CD14-positive monocyte (primary cell): ENCODE results near the gene NXPH1. TPM values are rescaled to one million over a fixed set of nuclear protein-coding genes. Genes with fewer than 3 reads are reported as not detected.

Experiments used
- DNase-seq, 3 donors: peaks; one replicate each; pipeline ENCODE4 v3.0.0-alpha.2; 2011 to 2022
- H2AFZ ChIP-seq: 2 replicates; pipeline ENCODE4 v1.6.0; 2012; ENCODE audit warnings: mild to moderate bottlenecking, low read depth, low read length, inconsistent platforms; ENCODE audit not compliant: insufficient read depth, poor library complexity, severe bottlenecking
- H3K27ac ChIP-seq, 2 donors: 1 replicate in 1 of 2; 2 replicates in 1 of 2; pipeline ENCODE4 v1.5.1; 2012 to 2013; ENCODE audit warnings: low read length in 2 of 2, control low read depth in 1 of 2, inconsistent platforms in 1 of 2, low read depth in 1 of 2, mild to moderate bottlenecking in 1 of 2
- H3K27me3 ChIP-seq, 2 donors: one replicate each; pipeline versions ENCODE4 v1.6.0 to v1.6.1; 2011 to 2013; ENCODE audit warnings: low read length in 2 of 2; ENCODE audit not compliant: control insufficient read depth in 2 of 2, insufficient read depth in 2 of 2
- H3K36me3 ChIP-seq, 2 donors: replicated peaks in 1 of 2; 1 replicate in 1 of 2; 2 replicates in 1 of 2; pipeline versions ENCODE4 v1.5.1 to v1.6.1; 2012 to 2013; ENCODE audit warnings: low read length in 2 of 2, control low read depth in 1 of 2, inconsistent platforms in 1 of 2, mild to moderate bottlenecking in 1 of 2; ENCODE audit not compliant: insufficient read depth in 2 of 2, control insufficient read depth in 1 of 2
- H3K4me1 ChIP-seq, 2 donors: 1 replicate in 1 of 2; 2 replicates in 1 of 2; pipeline versions ENCODE4 v1.5.1 to v1.6.1; 2012 to 2013; ENCODE audit warnings: low read length in 2 of 2, control low read depth in 1 of 2, inconsistent platforms in 1 of 2, mild to moderate bottlenecking in 1 of 2, moderate library complexity in 1 of 2; ENCODE audit not compliant: insufficient read depth in 2 of 2, control insufficient read depth in 1 of 2
- H3K4me2 ChIP-seq: replicated peaks from 2 replicates; pipeline ENCODE3; 2012; ENCODE audit warnings: low read length, moderate library complexity, mild to moderate bottlenecking; ENCODE audit not compliant: poor library complexity, severe bottlenecking; ENCODE audit errors: extremely low read depth
- H3K4me3 ChIP-seq, 3 experiments: fragments of 200-600 bp in 1 of 3; sonication (generic) in 1 of 3; replicated peaks in 1 of 3; 1 replicate in 2 of 3; 2 replicates in 1 of 3; pipeline ENCODE4 v1.5.1; 2011 to 2013; ENCODE audit warnings: low read length in 3 of 3, mild to moderate bottlenecking in 3 of 3, control low read depth in 2 of 3, low read depth in 2 of 3, inconsistent platforms in 1 of 3, moderate library complexity in 1 of 3
- H3K79me2 ChIP-seq: 2 replicates; pipeline ENCODE4 v1.6.0; 2012; ENCODE audit warnings: mild to moderate bottlenecking, control low read depth, inconsistent platforms, low read length, moderate library complexity; ENCODE audit not compliant: insufficient read depth
- H3K9ac ChIP-seq: 2 replicates; pipeline ENCODE4 v1.6.0; 2017; ENCODE audit warnings: low read length, mild to moderate bottlenecking; ENCODE audit not compliant: insufficient read depth, poor library complexity, severe bottlenecking
- H3K9me3 ChIP-seq, 2 donors: replicated peaks in 1 of 2; 1 replicate in 1 of 2; 2 replicates in 1 of 2; pipeline versions ENCODE4 v1.5.1 to v1.6.1; 2012 to 2013; ENCODE audit warnings: low read length in 2 of 2, control low read depth in 1 of 2; ENCODE audit not compliant: control insufficient read depth in 1 of 2, insufficient read depth in 1 of 2
- H4K20me1 ChIP-seq: 2 replicates; pipeline ENCODE4 v1.6.0; 2012; ENCODE audit warnings: mild to moderate bottlenecking, low read length, control low read depth, moderate library complexity; ENCODE audit not compliant: insufficient read depth
- H3K27ac Mint-ChIP-seq, 7 donors: one replicate each; pipeline ENCODE4 v1.8.0; 2020; ENCODE audit warnings: mild to moderate bottlenecking in 7 of 7, mixed read lengths in 7 of 7, moderate library complexity in 6 of 7, inconsistent platforms in 2 of 7
- H3K27me3 Mint-ChIP-seq, 3 donors: one replicate each; pipeline ENCODE4 v1.8.0; 2021 to 2022; ENCODE audit warnings: low read depth in 3 of 3, mild to moderate bottlenecking in 3 of 3, mixed read lengths in 3 of 3, moderate library complexity in 3 of 3, inconsistent platforms in 1 of 3
- H3K36me3 Mint-ChIP-seq, 2 donors: one replicate each; pipeline ENCODE4 v1.8.0; 2020; ENCODE audit warnings: mixed read lengths in 2 of 2, inconsistent platforms in 1 of 2, mild to moderate bottlenecking in 1 of 2
- H3K4me1 Mint-ChIP-seq: one replicate; pipeline ENCODE4 v1.8.0; 2020; ENCODE audit warnings: mild to moderate bottlenecking, mixed read lengths
- H3K4me3 Mint-ChIP-seq, 2 donors: one replicate each; pipeline ENCODE4 v1.8.0; 2020; ENCODE audit warnings: mild to moderate bottlenecking in 2 of 2, mixed read lengths in 2 of 2, moderate library complexity in 1 of 2
- H3K9me3 Mint-ChIP-seq, 7 donors: one replicate each; pipeline ENCODE4 v1.8.0; 2020 to 2022; ENCODE audit warnings: mixed read lengths in 7 of 7, mild to moderate bottlenecking in 6 of 7, moderate library complexity in 6 of 7, inconsistent platforms in 2 of 7
- WGBS: methylation state at CpG from one replicate; pipeline ENCODE4 v1.1.5; 2013; ENCODE audit warnings: missing lambda C conversion rate; ENCODE audit not compliant: insufficient coverage; 5-methylcytosine and 5-hydroxymethylcytosine counted together
- intact Hi-C, 2 donors: fragments of 100-400 bp; cut with micrococcal nuclease; formaldehyde crosslinking; loops; one replicate each; pipeline versions ENCODE4 v1.15.0 to v1.15.1; 2023
- polyA plus RNA-seq, 3 donors: library from polyadenylated mRNA; depleted of rRNA in 1 of 3; unstranded in 2 of 3; stranded (reverse) in 1 of 3; fragments of 300-500 nt in 2 of 3; fragments of >200 nt in 1 of 3; fragmentation: Illumina TruSeq in 2 of 3; gene quantifications; 1 replicate in 2 of 3; 2 replicates in 1 of 3; pipeline ENCODE4 v1.2.3, GENCODE V29; 2012 to 2021
- TF ChIP-seq, protein P1 (sequence below): fragments of 200-600 bp; IDR thresholded peaks from one replicate; pipeline ENCODE4 v1.8.0; 2022; ENCODE audit warnings: antibody characterized with exemption, mild to moderate bottlenecking

The NXPH1 gene
- polyA plus RNA-seq, 3 donors: not detected

DNA sequence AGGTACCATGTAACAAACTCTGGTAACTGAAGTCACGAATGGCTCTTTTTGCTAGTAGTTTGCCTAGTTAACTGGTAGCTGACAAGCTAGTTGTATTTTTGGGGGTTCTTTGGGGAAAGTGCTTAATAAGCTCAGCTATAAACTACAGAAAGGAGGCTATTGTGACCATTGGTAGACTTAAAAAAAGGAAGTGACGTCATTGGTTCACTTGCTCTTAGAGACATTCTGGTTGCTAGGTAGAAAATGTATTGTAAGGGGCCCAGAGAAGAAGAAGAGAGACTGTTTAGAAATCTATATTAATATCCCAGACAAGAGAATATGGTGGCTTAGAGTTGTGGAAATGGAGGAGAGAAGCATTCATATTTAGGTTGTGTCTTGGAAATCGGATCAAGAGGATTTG, 103.0 kb downstream of the NXPH1 start:
- Histone ChIP-seq H3K4me1 (no peaks in the 10 kb centered on the region), H3K36me3 (no peaks in the 10 kb centered on the region), H2AFZ (no peak overlapping the region), H3K4me2 (no peak overlapping the region), H3K27me3 (no peaks in the 10 kb centered on the region), H3K4me3 (no peak overlapping the region), H3K79me2 (no peaks in the 10 kb centered on the region), H3K27ac (no peak overlapping the region), H4K20me1 (no peaks in the 10 kb centered on the region), H3K9ac (no peak overlapping the region), H3K9me3 (no peaks in the 10 kb centered on the region)
- intact Hi-C loops: no loop called here
- H3K9me3 Mint-ChIP-seq: peaks cover 0 to 3% (median 0%) of the 10 kb centered on the region in 7 donors
- TF ChIP-seq, protein P1, sequence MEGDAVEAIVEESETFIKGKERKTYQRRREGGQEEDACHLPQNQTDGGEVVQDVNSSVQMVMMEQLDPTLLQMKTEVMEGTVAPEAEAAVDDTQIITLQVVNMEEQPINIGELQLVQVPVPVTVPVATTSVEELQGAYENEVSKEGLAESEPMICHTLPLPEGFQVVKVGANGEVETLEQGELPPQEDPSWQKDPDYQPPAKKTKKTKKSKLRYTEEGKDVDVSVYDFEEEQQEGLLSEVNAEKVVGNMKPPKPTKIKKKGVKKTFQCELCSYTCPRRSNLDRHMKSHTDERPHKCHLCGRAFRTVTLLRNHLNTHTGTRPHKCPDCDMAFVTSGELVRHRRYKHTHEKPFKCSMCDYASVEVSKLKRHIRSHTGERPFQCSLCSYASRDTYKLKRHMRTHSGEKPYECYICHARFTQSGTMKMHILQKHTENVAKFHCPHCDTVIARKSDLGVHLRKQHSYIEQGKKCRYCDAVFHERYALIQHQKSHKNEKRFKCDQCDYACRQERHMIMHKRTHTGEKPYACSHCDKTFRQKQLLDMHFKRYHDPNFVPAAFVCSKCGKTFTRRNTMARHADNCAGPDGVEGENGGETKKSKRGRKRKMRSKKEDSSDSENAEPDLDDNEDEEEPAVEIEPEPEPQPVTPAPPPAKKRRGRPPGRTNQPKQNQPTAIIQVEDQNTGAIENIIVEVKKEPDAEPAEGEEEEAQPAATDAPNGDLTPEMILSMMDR: no peak
- WGBS: 90% methylated on average over 2 of the region's 3 CpGs
- H3K27ac Mint-ChIP-seq: no peak overlapping the region
- H3K27me3 Mint-ChIP-seq: peaks cover 0 to 2% (median under 1%) of the 10 kb centered on the region in 3 donors
- no peaks in the 10 kb centered on the region for H3K4me1 Mint-ChIP-seq
- H3K36me3 Mint-ChIP-seq: no peaks in the 10 kb centered on the region
- DNase-seq: no peak
- no peak overlapping the region for H3K4me3 Mint-ChIP-seq

DNA sequence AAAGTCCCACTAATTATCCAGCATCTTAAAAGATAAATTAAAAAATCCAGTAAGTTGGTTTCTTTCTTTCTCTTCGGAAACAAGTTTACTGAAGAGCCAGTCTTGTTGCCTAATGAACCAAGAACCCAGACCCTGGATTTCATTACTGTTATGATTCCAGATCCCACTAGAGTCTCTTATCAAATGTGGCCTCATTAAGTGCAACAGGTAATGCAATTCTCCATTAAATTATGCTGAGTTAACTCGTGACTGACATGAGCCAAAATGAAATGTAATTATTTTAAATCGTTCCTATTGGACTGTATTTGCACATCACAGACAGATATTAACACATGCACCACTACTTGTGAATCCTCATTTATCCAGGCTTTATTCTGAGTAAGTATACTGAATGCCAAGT, 115.6 kb downstream of the NXPH1 start:
- Mint-ChIP-seq H3K27ac (no peak overlapping the region), H3K4me1 (no peaks in the 10 kb centered on the region), H3K36me3 (no peaks in the 10 kb centered on the region), H3K27me3 (peaks cover 0 to 2% (median 0%) of the 10 kb centered on the region in 3 donors), H3K4me3 (no peak overlapping the region), H3K9me3 (peaks cover 0 to 2% (median 0%) of the 10 kb centered on the region in 7 donors)
- Histone ChIP-seq H3K79me2 (no peaks in the 10 kb centered on the region), H3K9ac (no peak overlapping the region), H3K36me3 (no peaks in the 10 kb centered on the region), H3K4me3 (no peak overlapping the region), H3K4me2 (no peak overlapping the region), H2AFZ (no peak overlapping the region), H4K20me1 (no peaks in the 10 kb centered on the region), H3K4me1 (no peaks in the 10 kb centered on the region), H3K9me3 (no peaks in the 10 kb centered on the region), H3K27ac (no peak overlapping the region), H3K27me3 (no peaks in the 10 kb centered on the region)
- 100% methylated on average over 1 of the region's 3 CpGs for WGBS
- intact Hi-C loops: no loop called here
- DNase-seq: no peak
- TF ChIP-seq, protein P1: no peak
